ENCODE results near the gene LCN2.
"Not testable (repeated sequence)": the region's sequence is repeated elsewhere in the genome, so short reads cannot be mapped to it uniquely, and the experiment has no call there.

Gene LCN2

GRCh38 chr9:128128836-128129590, 20.2 kb upstream of the LCN2 start:
- DNase-seq: no peak

- not testable (repeated sequence) for DNase-seq
Measured at GRCh38 chr9:128129976-128130590, 19.2 kb upstream of the LCN2 start.

- DNase-seq: not testable (repeated sequence)
Measured at GRCh38 chr9:128130651-128131050, 18.6 kb upstream of the LCN2 start.

GRCh38 chr9:128131346-128131745, 17.9 kb upstream of the LCN2 start:
- DNase-seq: not testable (repeated sequence)

- not testable (repeated sequence) for DNase-seq
Measured at GRCh38 chr9:128132139-128132538, 17.1 kb upstream of the LCN2 start.

- not testable (repeated sequence) for DNase-seq
Measured at GRCh38 chr9:128135561-128135960, 13.7 kb upstream of the LCN2 start.

- no peak for DNase-seq
Measured at GRCh38 chr9:128136816-128137793, 12.1 kb upstream of the LCN2 start.

GRCh38 chr9:128138001-128138400, 11.3 kb upstream of the LCN2 start:
- DNase-seq: no peak

GRCh38 chr9:128139621-128140020, 9.6 kb upstream of the LCN2 start:
- DNase-seq: no peak

- no peak for DNase-seq
Measured at GRCh38 chr9:128141604-128142003, 7.6 kb upstream of the LCN2 start.

GRCh38 chr9:128142061-128142460, 7.2 kb upstream of the LCN2 start:
- DNase-seq: no peak

- DNase-seq: no peak
Measured at GRCh38 chr9:128142596-128142995, 6.7 kb upstream of the LCN2 start.

GRCh38 chr9:128143525-128144238, 5.6 kb upstream of the LCN2 start:
- DNase-seq: no peak

- DNase-seq: no peak
Measured at GRCh38 chr9:128144239-128145181, 4.7 kb upstream of the LCN2 start.

GRCh38 chr9:128145536-128145935, 3.7 kb upstream of the LCN2 start:
- DNase-seq: no peak

GRCh38 chr9:128145951-128146351, 3.3 kb upstream of the LCN2 start:
- DNase-seq: no peak

GRCh38 chr9:128146591-128147120, 2.6 kb upstream of the LCN2 start:
- no peak for DNase-seq

- DNase-seq: no peak
Measured at GRCh38 chr9:128148509-128149000, 698 bp upstream of the LCN2 start.

- DNase-seq: no peak
Measured at GRCh38 chr9:128149951-128150593, 819 bp downstream of the LCN2 start.

GRCh38 chr9:128150594-128151308, 1.5 kb downstream of the LCN2 start:
- DNase-seq: no peak

Data from KG1 (cell line).